Ectodermal cell (in vitro differentiated cells): ENCODE results near the gene FOXO6.

Experiments
- H3K27ac ChIP-seq: 2 replicates; pipeline ENCODE4 v1.7.0; 2013; ENCODE audit warnings: mild to moderate bottlenecking, low read depth, low read length; ENCODE audit not compliant: insufficient read depth, poor library complexity, severe bottlenecking
- H3K27me3 ChIP-seq: 2 replicates; pipeline ENCODE4 v1.7.0; 2013; ENCODE audit warnings: mild to moderate bottlenecking, low read length; ENCODE audit not compliant: insufficient read depth, control insufficient read depth, poor library complexity, severe bottlenecking
- H3K36me3 ChIP-seq: one replicate; pipeline ENCODE4 v1.7.0; 2013; ENCODE audit warnings: low read length; ENCODE audit not compliant: control insufficient read depth, insufficient read depth
- H3K4me1 ChIP-seq: one replicate; pipeline ENCODE4 v1.7.0; 2013; ENCODE audit warnings: low read length; ENCODE audit not compliant: control insufficient read depth, insufficient read depth
- H3K4me3 ChIP-seq: 2 replicates; pipeline ENCODE4 v1.7.0; 2013; ENCODE audit warnings: low read depth, low read length, control low read depth; ENCODE audit not compliant: insufficient read depth
- H3K9me3 ChIP-seq: 2 replicates; pipeline ENCODE4 v1.7.0; 2013; ENCODE audit warnings: mild to moderate bottlenecking, low read length, moderate library complexity; ENCODE audit not compliant: control insufficient read depth
- WGBS, 2 experiments: methylation state at CpG; one replicate each; pipeline ENCODE4 v1.1.7; 2013; ENCODE audit warnings: missing lambda C conversion rate in 2 of 2; 5-methylcytosine and 5-hydroxymethylcytosine counted together

Gene FOXO6

DNA sequence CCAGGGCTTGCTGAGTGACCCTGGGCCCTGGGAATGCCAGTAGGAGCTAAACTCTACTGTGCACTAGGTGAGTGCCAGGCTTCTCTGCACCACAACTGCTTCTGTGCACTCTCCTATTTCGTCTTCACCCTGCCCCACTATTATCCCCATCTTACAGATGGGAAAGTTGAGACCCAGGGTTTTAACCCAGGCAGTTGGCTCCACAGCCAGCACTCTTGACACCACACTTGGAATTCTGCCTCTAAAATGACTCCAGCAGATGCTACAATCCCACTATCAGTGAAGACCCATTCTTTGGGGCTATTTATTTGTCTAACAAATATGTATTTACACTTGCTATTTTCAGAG lies 56.1 kb downstream of the FOXO6 start:
- H3K4me3 ChIP-seq, result no peak overlapping the region
- H3K27ac ChIP-seq, result no peak overlapping the region
- no peaks in the 10 kb centered on the region for H3K36me3 ChIP-seq
- H3K4me1 ChIP-seq, result peaks cover 14% of the 10 kb centered on the region
- H3K27me3 ChIP-seq, result no peaks in the 10 kb centered on the region
- no peaks in the 10 kb centered on the region for H3K9me3 ChIP-seq
- WGBS, 2 experiments, result 11 to 17% methylated on average over 1 of the region's 1 CpG

GRCh38 chr1:41417746-41418145 lies 56.5 kb downstream of the FOXO6 start:
- Histone ChIP-seq H3K4me3 (no peak overlapping the region), H3K9me3 (no peaks in the 10 kb centered on the region), H3K27ac (no peak overlapping the region), H3K36me3 (no peaks in the 10 kb centered on the region), H3K4me1 (peaks cover 10% of the 10 kb centered on the region), H3K27me3 (no peaks in the 10 kb centered on the region)
- 84 to 85% methylated on average over 6 of the region's 6 CpGs for WGBS, 2 experiments

GRCh38 chr1:41418857-41419583 lies 57.8 kb downstream of the FOXO6 start:
- Histone ChIP-seq H3K9me3 (no peaks in the 10 kb centered on the region), H3K4me3 (no peak overlapping the region), H3K4me1 (peaks cover 7% of the 10 kb centered on the region), H3K36me3 (no peaks in the 10 kb centered on the region), H3K27ac (no peak overlapping the region), H3K27me3 (no peaks in the 10 kb centered on the region)
- 76 to 78% methylated on average over 16 of the region's 16 CpGs for WGBS, 2 experiments

DNA sequence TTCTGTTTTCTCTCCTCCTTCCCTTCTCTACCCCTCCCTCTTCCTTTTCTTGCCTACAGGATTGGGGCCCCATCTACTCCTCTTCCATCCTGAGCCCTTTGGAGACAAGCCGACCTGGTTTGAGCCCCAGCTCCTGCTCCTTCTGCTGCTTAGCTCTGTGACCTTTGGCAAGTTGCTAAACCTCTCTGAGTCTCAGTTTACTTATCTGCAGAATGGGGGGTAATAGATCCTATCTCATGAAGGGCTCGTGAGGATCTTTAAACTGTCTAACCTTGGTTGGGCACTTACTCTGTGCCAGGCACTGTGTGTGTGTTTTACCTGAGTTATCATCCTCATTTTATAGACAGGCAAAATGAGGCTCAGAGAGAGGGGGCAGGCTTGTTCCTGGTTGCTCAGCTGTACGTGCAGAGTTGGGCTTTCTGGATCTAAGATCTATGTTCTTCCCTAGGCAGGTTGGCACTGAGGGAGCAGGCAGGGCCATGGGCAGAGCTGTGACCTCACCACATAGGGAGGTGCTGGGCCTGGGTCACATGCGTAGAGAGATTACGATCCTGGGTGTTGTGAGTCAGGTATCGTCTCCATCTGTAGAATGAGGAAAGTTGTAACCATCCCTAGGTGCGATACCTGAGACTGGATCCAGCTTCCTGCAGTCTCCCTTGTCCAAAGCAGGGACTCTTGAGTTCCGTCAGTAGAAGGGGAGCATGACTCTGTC lies 58.5 kb downstream of the FOXO6 start:
- no peaks in the 10 kb centered on the region for H3K9me3 ChIP-seq
- 90 to 96% methylated on average over 8 of the region's 8 CpGs for WGBS, 2 experiments
- no peak overlapping the region for H3K4me3 ChIP-seq

DNA sequence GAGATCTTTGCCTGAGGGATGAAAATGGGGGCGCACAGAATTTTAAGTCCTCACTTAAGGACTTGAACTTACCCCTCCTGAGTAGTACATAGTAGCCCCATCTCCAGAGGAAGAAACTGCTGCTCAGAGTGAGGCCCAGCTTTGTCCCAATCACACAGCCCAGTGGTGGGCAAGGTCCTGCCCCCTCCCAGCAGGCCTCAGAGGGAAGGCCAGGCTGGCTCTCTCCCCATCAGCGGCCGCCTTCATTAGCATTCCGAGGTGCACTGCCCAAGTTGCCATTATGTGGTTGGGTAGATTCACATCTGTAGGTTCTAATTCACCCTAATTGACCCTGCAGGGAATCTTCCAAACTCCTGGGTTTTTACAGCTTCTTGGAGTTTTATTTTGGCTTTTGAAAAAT lies 59.1 kb downstream of the FOXO6 start:
- WGBS, 2 experiments, result 44 to 45% methylated on average over 4 of the region's 4 CpGs
- peaks cover 7% of the 10 kb centered on the region for H3K4me1 ChIP-seq
- H3K4me3 ChIP-seq, result no peak overlapping the region
- no peaks in the 10 kb centered on the region for H3K36me3 ChIP-seq
- no peaks in the 10 kb centered on the region for H3K9me3 ChIP-seq
- no peaks in the 10 kb centered on the region for H3K27me3 ChIP-seq
- H3K27ac ChIP-seq, result no peak overlapping the region

More for the DNA sequence above, 58.5 kb downstream of the FOXO6 start:
- Histone ChIP-seq H3K27me3 (no peaks in the 10 kb centered on the region), H3K4me1 (peaks cover 7% of the 10 kb centered on the region), H3K27ac (no peak overlapping the region), H3K36me3 (no peaks in the 10 kb centered on the region)

- Histone ChIP-seq H3K36me3 (no peaks in the 10 kb centered on the region), H3K4me1 (peaks cover 7% of the 10 kb centered on the region), H3K27ac (no peak overlapping the region), H3K27me3 (no peaks in the 10 kb centered on the region), H3K4me3 (no peak overlapping the region), H3K9me3 (no peaks in the 10 kb centered on the region)
- 91 to 96% methylated on average over 3 of the region's 3 CpGs for WGBS, 2 experiments
These were observed 59.6 kb downstream of the FOXO6 start for GRCh38 chr1:41420860-41421259.

DNA sequence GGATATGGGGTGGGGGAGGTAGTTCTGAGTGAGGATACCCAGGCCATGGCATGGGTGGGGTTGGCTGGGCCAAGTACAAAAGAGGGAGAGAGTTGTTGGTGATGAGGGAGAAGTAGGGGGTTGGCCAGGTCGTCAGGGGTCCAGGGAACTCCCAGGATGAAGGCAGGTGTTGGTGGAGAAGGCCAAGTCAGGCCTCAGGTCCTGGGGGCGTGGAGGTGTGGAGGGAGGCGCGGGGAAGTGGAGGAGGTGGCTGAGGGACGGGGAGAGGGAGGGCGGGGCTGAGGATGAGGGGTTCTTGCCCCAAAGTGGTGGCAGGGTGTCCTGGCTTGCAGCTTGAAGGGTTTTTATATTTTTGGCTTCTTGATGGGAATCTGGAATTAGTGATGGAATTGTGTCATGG lies 61.1 kb downstream of the FOXO6 start:
- Histone ChIP-seq H3K9me3 (no peaks in the 10 kb centered on the region), H3K4me1 (peaks cover 7% of the 10 kb centered on the region), H3K4me3 (no peak overlapping the region), H3K27ac (no peak overlapping the region), H3K27me3 (no peaks in the 10 kb centered on the region), H3K36me3 (no peaks in the 10 kb centered on the region)
- WGBS, 2 experiments, result 90 to 92% methylated on average over 6 of the region's 6 CpGs

DNA sequence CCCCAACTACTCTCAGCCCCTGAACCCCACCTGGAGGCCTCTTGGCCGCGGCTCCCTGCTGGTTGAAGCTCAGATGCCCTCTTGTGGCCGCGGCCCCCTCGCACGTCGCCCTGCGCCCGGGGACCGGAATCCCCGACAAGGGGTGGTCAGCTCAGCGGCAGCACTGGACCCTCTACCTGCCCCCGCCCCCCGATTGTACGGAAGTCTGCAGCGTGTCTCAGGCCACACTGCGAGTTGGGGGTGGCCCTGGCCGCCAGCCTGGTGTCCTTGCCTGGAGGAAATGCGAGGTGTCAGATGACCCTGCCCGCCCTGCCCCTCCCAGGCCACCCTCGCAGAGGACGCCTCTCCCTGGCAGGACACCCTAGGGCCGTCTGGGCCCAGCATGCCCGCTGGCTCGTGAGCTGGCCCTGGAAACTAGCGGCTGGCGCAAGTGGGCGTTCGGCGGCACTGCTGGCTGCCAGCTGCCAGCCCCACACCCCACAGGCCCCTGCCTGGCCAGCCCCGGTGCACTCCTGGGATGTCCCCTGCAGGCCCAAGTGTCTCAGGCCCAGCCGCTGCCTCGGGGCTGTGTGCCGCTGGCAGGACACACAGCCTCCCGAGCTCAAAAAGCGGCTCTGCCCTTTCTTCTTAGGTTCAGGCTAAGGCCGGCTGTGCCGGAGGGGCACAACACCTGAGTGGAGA lies 62.4 kb downstream of the FOXO6 start:
- H3K36me3 ChIP-seq, result no peaks in the 10 kb centered on the region
- no peak overlapping the region for H3K27ac ChIP-seq
- H3K27me3 ChIP-seq, result no peaks in the 10 kb centered on the region
- H3K4me1 ChIP-seq, result peaks cover 7% of the 10 kb centered on the region
- 71 to 76% methylated on average over 38 of the region's 38 CpGs for WGBS, 2 experiments
- no peak overlapping the region for H3K4me3 ChIP-seq
- H3K9me3 ChIP-seq, result no peaks in the 10 kb centered on the region

- Histone ChIP-seq H3K27me3 (no peaks in the 10 kb centered on the region), H3K4me3 (no peak overlapping the region), H3K36me3 (no peaks in the 10 kb centered on the region), H3K27ac (no peak overlapping the region), H3K4me1 (peaks cover 7% of the 10 kb centered on the region), H3K9me3 (no peaks in the 10 kb centered on the region)
- WGBS, 2 experiments, result 92 to 94% methylated on average over 4 of the region's 4 CpGs
These were observed 63.4 kb downstream of the FOXO6 start for GRCh38 chr1:41424581-41425118.

DNA sequence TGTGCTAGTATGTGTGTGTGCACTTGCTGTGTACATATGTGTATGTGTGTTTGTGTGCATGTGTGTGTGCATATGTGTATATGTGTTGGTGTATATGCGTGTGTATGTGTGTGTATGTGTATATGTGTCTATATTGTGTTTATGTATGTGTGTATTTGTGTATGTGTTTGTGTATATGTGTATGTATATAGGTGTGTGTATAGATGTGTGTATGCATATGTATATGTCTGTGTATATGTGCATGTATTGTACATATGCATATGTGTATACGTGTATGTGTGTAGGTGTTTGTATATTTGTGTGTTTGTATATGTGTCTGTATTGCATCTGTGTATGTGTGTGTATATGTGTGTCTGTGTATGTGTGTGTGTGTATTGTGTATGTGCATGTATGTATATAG lies 64.1 kb downstream of the FOXO6 start:
- H3K4me1 ChIP-seq, result peaks cover 3% of the 10 kb centered on the region
- H3K27me3 ChIP-seq, result no peaks in the 10 kb centered on the region
- 93 to 95% methylated on average over 2 of the region's 2 CpGs for WGBS, 2 experiments
- H3K4me3 ChIP-seq, result no peak overlapping the region
- H3K27ac ChIP-seq, result no peak overlapping the region
- no peaks in the 10 kb centered on the region for H3K36me3 ChIP-seq
- H3K9me3 ChIP-seq, result no peaks in the 10 kb centered on the region
